Stimulated activated CD4-positive, alpha-beta T cell treated with anti-CD3 and anti-CD28 coated beads, Interleukin-2, amount 100 ng/mL, for 24 hours (primary cell): ENCODE measurements around the gene MRPS21.

Experiments used
- DNase-seq, 2 donors: peaks; one replicate each; pipeline ENCODE4 v3.0.0-alpha.2; 2020

MRPS21 gene

GRCh38 chr1:150293433-150294253 lies at the start of gene MRPS21:
Gene MRPS21, plus strand, starts transcription at chr1:150293861. Its CDS starts 506 bp downstream, at chr1:150294367.
- DNase-seq: peak; percentile 87 to 88

DNA sequence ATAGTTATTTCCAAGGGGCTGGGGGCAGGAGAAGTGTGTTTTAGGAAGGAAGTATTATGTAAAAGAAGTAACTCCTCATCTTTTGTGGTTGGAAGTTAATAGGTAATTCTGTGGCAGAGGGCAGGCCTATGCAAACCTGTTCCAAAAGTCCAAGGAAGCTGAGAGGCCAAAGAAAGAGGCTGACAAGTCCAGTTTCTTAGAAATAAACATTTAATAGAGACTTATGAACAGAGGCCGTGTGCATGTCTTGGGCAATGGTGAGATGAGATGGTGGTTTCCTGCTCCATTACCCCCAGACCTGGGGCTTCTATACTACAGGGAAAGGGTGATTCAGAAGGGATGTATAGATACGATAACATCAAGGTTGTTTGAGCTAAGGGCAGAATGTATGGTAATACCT lies 43.7 kb upstream of the MRPS21 start:
- DNase-seq: no peak

- no peak for DNase-seq
Measured at GRCh38 chr1:150256198-150256553, 37.5 kb upstream of the MRPS21 start.

DNA sequence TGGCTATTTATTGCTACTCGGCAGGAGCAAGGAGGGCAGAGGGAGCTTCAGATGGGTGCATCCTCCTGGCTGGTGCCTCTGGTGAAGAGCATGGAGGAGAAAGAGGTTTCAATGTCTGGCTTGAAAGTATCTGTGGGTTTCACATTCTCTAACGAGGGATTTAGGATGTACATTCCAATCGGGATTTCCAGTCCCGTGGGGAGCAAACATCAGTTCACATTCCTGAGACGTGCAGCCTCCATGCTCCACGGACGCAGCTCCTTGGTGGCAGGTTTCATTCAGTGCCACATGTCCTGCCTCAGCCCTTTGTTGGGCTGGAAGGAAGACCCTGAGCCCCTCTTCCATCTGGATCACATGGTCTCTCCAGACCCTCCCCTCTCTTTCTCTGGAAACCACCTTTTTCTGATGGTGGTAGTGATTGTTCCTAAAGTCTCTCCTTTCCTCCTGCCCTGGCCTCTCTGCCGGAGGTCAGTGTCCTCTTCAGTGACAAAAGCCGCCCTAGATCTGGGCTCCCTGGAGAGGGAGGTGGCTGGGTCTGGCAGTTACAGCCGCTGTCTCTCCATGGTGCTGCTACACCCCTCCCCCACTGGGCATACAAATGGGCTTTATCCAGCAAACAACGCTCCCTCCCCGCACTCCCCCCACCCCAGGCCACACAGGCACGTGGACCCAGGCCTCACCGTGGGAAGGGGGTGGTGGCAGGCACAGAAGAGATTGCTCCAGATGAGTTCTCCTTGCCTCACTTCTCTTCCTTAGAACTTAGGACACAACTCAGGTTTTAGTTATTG lies 36.9 kb upstream of the MRPS21 start:
- DNase-seq: no peak

DNA sequence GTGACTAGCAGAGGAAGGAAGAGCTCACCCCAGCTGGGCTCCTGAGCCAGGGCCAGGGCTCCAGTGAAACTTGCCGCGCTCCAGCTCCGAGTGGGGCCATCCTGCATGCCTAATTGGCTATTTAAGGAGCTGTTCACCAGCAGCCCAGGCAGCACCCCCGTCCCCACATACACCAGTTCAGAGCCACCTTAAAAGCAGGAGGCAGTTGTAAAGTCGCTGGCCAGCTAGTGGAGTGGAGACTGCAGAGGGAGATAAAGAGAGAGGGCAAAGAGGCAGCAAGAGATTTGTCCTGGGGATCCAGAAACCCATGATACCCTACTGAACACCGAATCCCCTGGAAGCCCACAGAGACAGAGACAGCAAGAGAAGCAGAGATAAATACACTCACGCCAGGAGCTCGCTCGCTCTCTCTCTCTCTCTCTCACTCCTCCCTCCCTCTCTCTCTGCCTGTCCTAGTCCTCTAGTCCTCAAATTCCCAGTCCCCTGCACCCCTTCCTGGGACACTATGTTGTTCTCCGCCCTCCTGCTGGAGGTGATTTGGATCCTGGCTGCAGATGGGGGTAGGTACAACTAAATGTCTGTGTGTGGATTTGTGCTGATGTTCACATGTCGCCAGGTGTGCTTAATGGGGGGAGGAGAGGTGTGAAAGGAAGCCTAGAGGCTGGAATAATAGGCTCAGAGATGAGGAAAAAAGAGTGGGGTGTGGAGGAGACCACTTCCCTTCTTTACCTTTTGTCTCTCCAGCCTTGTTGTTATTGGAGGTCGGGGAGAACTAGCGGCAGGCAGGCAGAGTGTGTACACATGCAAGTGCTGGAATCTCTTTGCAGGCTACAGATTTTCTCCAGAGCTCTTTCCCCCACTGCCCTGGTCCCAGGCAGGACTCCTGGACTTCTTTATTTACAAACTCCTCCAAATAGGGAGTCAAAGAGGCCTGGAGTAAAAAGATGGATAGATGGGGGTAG lies 35.8 kb upstream of the MRPS21 start, which contains the start of gene CA14:
TSS of gene CA14 (plus strand) at position 151 of the 962 bp plus-strand sequence. CDS start at position 506, 355 bp downstream.
- no peak for DNase-seq

- no peak for DNase-seq
Measured at GRCh38 chr1:150259217-150259616, 34.4 kb upstream of the MRPS21 start.

- DNase-seq: no peak
Measured at GRCh38 chr1:150259758-150260669, 33.6 kb upstream of the MRPS21 start.

GRCh38 chr1:150261367-150261766 lies 32.3 kb upstream of the MRPS21 start:
- no peak for DNase-seq

- no peak for DNase-seq
Measured at GRCh38 chr1:150262388-150263320, 31.0 kb upstream of the MRPS21 start.

- no peak for DNase-seq
Measured at GRCh38 chr1:150263549-150263948, 30.1 kb upstream of the MRPS21 start.

DNA sequence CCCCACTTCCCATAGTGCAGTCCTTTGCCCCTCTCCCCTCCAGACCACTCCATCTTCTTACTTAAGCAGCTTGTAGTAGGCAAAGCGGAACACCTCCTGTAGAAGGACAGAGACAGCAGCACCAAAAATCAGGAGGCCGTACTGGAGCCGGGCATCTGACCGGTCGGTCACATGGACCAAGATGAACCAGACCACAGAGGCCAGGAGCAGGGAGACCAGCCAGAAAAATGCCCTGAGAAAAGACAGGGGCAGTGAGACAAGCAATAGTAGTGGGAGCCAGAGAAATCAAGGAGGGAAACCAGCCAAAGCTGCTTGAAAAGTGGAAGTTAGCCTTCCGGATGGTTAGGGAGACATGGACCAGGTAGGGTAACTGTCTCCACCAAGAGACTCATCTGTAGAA lies 25.8 kb upstream of the MRPS21 start:
- DNase-seq: no peak

- peak; percentile 25 to 45 for DNase-seq
Measured at GRCh38 chr1:150268340-150268704, 25.3 kb upstream of the MRPS21 start.

DNA sequence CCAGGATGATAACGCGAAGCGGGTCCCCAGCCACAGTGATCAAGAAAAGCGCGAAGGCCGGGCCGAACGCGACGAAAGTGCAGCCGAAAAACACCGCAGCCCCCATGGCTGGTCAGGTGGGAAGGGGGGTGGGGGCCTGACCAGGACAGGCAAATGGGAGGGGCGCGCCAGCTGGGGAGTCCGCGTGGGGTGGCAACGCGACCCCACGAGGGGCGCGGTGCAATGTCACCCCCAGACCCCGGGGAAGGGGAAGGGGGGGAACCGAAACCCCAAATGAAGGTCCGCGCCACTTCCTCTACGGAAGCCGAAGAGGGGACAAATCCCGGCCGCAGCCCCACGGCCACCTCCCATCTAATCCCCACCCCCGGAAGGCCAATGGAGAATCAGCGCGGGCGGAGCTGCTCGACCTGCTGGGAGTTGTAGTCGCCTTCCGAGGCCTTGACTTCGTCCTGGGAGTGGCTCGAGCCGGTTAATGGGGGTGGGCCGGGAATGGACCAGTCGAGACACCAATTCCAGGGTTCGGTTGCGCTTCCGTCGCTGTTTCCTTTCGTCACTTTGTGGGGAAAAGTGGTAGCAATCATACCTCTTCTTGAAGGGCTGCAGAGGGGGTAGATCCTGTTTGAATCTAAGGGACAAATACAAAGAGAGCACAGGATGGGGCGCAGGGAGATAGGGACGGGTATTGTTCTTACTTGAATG lies 24.8 kb upstream of the MRPS21 start, which contains the start of gene APH1A:
TSS of gene APH1A (minus strand) at position 312 of the 699 bp plus-strand sequence. CDS start at position 106, 206 bp downstream.
- peak; percentile 94 for DNase-seq

- DNase-seq: no peak
Measured at GRCh38 chr1:150269451-150269850, 24.2 kb upstream of the MRPS21 start.

DNA sequence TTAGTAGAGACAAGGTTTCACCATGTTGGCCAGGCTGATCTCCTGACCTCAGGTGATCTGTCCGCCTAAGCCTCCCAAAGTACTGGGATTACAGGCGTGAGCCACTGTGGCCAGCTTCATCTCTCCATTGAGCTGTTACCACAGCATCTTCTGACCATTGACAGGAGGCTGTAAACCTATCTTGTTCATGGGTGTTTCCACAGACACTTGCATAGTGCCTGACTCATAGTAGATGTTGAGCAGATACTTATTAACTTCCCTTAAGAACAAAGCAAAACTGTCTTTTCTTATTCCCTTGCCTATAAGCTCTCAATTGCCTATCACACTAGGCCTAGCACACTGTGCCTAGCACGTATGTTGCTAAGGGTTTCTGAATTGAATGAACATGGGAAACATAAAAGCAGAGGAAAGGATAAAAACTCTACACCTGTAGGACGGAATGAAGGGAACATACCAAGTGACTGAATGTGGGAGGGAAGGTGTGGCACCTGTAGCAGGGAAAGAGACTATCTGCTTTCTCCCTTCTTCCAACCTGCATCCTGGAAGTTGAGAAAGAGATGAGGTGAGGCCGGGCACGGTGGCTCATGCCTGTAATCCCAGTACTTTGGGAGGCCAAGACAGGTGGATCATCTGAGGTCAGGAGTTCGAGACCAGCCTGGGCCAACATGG lies 22.2 kb upstream of the MRPS21 start:
- no peak for DNase-seq

DNA sequence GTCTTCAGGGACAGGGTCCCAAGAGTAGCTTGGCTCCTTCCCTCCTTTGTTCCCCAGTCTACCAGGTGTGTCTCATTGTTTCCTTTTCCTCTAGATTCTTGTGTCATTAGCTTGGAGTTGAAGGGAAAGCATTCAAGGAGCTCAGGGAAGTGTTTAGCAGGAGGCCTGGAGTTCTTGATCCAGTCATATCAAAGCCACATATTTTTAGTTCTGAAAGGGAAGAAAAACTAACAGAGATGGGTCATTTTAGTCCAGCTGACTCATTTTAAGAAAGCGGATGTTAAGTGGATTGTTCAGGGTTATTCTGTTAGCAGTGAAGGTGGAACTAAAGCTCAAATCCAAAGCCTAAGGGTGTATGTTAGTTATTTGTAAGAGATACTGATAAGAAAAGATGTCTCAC lies 20.4 kb upstream of the MRPS21 start:
- DNase-seq: no peak

DNA sequence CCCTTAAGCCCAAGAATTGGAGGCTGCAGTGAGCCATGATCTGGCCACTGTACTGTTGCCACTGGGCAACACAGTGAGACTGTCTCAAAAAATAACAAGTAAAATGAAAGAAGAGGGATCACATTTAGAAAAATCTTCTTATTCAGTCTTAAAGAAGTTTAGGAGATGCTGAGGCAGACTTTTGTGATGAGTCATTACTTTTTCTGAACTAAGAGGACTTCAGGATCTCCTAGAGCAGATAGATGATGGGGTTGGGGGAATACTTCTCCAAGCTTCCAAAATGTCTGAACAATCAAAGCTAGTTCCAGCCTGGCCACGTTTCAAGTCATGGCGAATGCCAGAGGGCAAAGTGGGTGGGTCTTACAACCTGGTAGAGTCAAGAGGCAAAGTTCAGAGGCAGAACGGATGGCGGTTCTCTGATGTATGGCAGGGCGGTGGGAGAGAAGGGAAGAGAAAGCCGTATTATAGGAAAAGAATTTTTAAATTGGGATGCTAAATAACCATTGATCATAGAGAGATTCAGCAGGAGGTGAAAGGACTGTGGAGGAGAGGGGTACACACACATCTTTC lies 13.4 kb upstream of the MRPS21 start:
- no peak for DNase-seq

GRCh38 chr1:150281221-150281757 lies 12.4 kb upstream of the MRPS21 start:
- peak; percentile 63 to 65 for DNase-seq
